Renal cortical epithelial cell (primary cell): ENCODE results near the gene MARCHF7. TPM values are rescaled to one million over a fixed set of nuclear protein-coding genes. Genes with fewer than 3 reads are reported as not detected.
"Not testable (repeated sequence)": the region's sequence is repeated elsewhere in the genome, so short reads cannot be mapped to it uniquely, and the experiment has no call there.

ENCODE experiments used
- DNase-seq: peaks from one replicate; pipeline ENCODE4 v3.0.0-alpha.2; 2011; ENCODE audit warnings: low read depth
- total RNA-seq: library from RNA; depleted of rRNA; stranded (reverse); fragments of >200 nt; gene quantifications from 2 replicates; pipeline ENCODE4 v1.2.3, GENCODE V29; 2014

The MARCHF7 gene, protein sequence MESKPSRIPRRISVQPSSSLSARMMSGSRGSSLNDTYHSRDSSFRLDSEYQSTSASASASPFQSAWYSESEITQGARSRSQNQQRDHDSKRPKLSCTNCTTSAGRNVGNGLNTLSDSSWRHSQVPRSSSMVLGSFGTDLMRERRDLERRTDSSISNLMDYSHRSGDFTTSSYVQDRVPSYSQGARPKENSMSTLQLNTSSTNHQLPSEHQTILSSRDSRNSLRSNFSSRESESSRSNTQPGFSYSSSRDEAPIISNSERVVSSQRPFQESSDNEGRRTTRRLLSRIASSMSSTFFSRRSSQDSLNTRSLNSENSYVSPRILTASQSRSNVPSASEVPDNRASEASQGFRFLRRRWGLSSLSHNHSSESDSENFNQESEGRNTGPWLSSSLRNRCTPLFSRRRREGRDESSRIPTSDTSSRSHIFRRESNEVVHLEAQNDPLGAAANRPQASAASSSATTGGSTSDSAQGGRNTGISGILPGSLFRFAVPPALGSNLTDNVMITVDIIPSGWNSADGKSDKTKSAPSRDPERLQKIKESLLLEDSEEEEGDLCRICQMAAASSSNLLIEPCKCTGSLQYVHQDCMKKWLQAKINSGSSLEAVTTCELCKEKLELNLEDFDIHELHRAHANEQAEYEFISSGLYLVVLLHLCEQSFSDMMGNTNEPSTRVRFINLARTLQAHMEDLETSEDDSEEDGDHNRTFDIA
- total RNA-seq = 148 and 155 TPM in 2 replicates

DNA sequence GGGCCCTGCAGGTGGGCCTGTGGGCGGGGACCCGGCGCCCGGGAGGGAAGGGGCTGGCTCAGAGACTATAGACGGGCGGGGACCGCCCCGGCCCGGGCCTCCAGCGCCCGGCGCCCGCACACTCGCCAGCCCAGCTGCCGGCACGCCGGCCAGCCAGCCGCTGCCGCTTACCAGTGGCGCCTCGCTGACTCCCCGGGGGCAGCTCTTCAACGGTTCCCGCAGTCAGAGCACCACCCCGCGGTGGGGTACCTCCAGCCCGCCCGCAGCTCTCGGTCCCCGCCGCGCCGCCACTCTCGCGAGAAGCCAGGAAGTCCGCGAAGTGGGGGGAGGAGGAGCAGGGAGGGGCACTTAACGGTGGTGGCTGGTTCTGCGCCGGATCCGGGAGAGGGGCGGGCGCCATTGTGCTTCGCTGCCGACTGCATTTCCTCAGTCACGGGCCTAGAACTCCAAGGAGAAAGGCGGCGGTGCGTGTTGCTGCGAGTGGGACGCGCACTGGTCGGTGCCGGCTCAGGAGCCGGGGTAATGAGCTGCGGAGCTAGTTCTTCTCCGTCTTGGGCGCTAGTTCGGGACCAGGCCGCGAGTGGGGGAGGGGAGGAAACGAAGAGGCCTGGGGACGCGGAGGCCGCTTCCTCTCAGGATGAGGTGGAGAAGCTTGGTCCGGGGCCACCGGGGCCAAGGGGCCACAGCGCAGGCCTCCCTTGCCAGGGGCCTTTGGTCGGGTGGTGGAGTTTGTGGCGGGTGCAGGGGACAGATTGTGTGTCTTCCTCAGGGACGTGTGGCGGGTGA, at the start of gene MARCHF7:
Gene MARCHF7 (plus strand): TSS at position 364 of the 786 bp plus-strand sequence. CDS start 16,517 bp downstream, outside the sequence.
- DNase-seq = peak; percentile 79

- DNase-seq = not testable (repeated sequence)
Observed at GRCh38 chr2:159667423-159667822, 44.9 kb upstream of the MARCHF7 start.

DNA sequence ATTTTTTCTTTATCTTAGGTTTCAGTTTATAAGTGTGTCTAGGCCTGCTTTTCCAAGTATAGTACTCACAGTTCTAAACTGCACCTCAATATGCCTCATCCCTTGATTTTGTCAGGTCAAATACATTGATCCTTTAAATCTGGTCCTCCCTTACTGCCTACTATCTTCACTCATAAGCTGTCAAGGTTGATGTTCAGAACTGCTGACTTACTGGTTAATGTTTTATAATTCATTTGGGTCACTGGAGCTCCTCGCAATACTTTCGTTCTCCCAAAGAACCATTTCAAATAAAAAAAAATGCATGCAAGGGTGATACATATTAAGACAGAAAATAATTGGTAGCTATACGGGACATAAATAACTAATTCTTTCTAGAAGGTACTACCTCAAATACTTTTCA, 41.3 kb upstream of the MARCHF7 start:
- peak; percentile 8 for DNase-seq

DNA sequence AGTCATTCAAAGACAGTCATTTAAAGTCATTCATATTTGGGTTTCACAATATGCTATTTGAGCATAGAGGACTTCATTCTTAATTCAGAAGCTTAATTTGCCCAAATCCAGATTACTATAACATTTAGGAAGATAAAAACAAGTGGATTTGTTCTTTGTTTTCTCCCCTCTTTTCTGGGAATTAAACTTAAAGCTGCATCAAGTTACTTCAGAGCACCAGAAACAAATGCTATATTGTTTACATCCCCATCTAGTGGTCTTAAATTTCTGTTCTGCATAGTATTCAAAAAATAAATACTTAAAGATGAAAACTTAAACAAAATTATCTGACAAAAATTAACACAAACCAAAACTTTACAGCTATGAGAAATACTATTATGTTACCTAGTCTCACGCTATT, 34.7 kb upstream of the MARCHF7 start:
- peak; percentile 41 for DNase-seq

GRCh38 chr2:159680692-159681091, 31.6 kb upstream of the MARCHF7 start:
- DNase-seq = no peak

- no peak for DNase-seq
Observed at GRCh38 chr2:159683817-159684216, 28.5 kb upstream of the MARCHF7 start.

DNA sequence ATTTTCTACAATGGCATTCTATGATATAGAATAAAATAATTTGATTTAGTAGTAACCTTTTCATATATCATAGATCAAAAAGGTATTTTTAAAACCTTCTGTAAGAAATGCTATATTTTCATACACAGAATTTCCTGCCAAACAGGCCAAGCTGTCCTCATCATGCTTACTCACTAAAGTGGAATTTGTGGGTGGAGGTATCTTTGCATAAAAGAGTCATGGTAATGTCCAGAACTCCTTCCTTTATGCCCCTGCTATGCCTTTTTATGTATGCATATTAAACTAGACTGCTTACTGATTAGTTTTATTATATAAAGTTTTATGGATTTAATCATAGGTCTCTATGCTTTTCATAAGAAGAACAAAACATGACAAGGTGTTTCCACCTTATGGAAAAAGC, 27.5 kb upstream of the MARCHF7 start:
- DNase-seq = peak; percentile 55

DNA sequence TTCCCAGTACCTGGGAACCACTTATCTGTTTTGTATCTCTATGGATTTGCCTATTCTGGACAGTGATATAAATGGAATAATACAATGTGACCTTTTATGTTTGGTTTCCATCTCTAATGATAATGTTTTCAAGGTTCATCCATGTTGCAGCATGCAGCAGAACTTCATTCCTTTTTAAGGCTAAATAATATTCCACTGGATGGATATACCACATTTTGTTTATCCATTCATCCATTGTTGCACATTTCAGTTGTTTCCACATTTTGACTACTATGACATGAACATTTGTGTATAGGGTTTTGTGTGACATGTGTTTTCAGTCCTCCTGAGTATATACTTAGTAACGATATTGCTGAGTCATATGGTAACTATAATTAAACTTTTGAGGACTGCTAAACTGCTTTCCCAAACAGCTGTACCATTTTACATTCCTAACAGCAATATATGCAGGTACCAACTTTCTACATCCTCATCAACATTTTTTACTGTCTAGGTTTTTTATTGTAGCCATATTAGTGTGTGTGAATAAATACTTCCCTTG, 17.7 kb upstream of the MARCHF7 start:
- DNase-seq = no peak

DNA sequence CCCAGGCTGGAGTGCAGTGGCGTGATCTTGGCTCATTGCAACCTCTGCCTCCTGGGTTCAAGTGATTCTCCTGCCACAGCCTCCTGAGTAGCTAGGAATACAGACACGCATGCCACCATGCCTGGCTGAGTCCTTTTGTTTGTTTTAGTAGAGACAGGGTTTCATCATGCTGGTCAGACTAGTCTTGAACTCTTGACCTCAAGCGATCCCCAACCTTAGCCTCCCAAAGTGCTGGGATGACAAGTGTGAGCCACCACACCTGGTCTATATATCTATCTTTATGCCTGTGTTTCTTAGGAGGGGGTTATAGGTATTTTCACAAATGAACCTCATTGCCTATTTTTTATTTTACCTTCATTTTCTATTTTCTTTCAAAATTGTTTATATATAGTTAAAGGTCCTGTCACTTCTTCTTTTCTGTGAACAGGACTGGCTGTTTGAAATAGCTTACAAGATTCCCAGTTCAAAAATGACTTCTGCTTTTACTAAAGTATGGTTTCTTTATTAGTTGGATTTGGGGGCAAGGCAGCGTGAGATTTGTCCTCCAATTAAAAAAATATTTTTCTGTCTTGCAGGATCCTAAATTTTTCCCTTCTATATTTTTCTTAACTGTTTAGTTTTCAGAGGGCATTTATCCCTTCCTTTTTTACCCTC, 16.4 kb upstream of the MARCHF7 start:
- DNase-seq = no peak

- DNase-seq = no peak
Observed at GRCh38 chr2:159703491-159703890, 8.8 kb upstream of the MARCHF7 start.

DNA sequence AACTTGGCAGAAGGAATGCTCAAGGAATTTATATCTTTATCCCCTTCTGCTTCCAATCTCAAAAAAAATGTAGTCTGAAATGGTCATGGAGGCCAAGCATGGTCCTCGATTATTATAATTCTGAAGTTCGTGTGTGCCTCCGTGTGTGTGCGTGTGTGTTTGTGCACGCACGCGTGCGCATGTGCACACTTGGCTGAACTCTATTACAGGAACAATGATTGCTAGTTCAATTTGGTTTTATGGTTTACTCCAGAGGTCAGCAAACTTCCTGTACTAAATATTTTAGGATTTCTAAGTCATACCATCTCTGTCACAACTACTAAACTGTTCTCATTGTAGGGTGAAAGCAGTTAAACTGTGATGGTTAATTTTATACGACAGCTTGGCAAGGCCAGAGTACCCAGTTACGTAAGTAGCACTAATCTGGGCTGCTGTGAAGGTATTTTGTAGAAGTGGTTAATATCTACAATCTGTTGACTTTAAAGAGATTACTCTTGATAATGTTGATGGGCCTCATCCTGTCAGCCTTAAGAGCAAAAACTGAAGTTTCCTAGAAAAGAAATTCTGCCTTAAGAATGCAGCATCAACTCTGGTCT, 5.8 kb upstream of the MARCHF7 start:
- DNase-seq = no peak

DNA sequence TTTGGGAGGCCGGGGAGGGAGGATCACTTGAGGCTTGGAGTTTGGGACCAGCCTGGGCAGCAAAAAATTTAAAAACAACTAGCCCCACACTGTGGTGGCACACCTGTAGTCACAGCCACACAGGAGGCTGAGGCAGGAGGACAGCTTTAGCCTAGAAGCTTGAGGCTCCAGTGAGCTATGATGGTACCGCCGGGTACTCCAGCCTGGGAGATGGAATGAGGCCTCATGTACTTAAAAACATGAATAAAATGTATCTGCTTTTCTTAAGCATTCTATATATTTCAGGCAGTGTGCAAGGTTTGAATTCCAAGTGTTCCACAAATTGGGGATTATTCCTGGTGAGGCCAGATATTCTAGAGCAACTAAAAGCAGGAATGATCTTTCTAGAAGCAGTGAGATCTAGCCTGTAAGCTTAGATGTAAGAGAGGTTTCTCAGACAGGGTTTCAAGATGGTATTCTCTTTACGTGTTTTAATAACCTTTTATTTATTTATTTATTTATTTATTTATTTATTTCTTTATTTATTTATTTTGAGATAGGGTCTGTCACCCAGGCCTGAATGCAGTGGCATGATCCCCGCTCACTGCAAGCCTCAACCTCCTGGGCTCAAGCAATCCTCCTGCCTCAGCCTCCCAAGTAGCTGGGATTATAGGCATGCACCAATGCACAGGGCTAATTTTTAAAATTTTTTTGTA, 4.1 kb upstream of the MARCHF7 start:
- DNase-seq = no peak

GRCh38 chr2:159710601-159711180, 1.6 kb upstream of the MARCHF7 start:
- DNase-seq = no peak

- DNase-seq = peak; percentile 65
Observed at GRCh38 chr2:159711562-159712142, 654 bp upstream of the MARCHF7 start.

DNA sequence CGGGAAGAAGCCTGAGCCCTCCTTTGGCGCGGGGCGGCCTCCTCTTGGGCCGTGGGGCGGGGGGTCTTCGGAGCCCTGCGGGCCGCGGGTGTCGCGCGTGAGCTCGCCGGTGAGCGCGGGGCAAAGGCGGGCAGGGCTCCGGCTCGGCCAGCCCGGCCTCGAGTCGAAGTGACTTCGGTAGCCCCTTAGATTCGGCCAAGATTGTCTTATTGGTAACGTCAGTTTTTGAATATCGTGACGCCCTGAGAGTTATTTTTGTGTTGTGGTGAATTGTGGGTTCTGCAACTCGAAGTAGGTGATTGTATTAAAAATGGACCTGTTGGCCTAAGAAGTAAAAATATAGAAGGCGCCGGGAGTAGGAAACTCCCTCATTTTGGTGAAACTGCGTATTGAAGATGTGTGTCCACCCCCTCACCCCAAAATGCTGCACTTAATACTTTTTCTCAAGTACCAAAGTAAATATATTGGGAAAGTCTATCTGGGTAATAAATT, 669 bp downstream of the MARCHF7 start:
- no peak for DNase-seq

GRCh38 chr2:159713631-159714246, 1.4 kb downstream of the MARCHF7 start:
- DNase-seq = peak; percentile 47

- DNase-seq = no peak
Observed at GRCh38 chr2:159714247-159714930, 2.1 kb downstream of the MARCHF7 start.

- no peak for DNase-seq
Observed at GRCh38 chr2:159715451-159715850, 3.1 kb downstream of the MARCHF7 start.
